CD4-positive, alpha-beta T cell (primary cell): ENCODE results near the gene NUDT16L1. TPM values are rescaled to one million over a fixed set of nuclear protein-coding genes. Genes with fewer than 3 reads are reported as not detected.

Experiments used
- ATAC-seq: fragments of 200-7000 bp; cut with Tn5 transposase; one replicate; pipeline ENCODE4 v1.10.0; 2022; ENCODE audit warnings: mild to moderate bottlenecking; ENCODE audit not compliant: poor library complexity
- CTCF ChIA-PET: fragments of 350-600 bp; sonication (Branson Sonifier 250); formaldehyde crosslinking; loops from one replicate; lab custom pipeline; 2021; ENCODE audit warnings: antibody characterized with exemption, inconsistent platforms; lab: Charles Lee
- POLR2A ChIA-PET: fragments of 350-600 bp; sonication (Branson Sonifier 250); formaldehyde crosslinking; loops from one replicate; lab custom pipeline; 2021; ENCODE audit warnings: antibody characterized with exemption, inconsistent platforms; lab: Charles Lee
- DNase-seq, 14 experiments: peaks; one replicate each; pipeline ENCODE4 v3.0.0-alpha.2; 2013 to 2020; ENCODE audit warnings: mixed read lengths in 2 of 14
- H3K27ac ChIP-seq, 2 donors: one replicate each; pipeline versions ENCODE4 v1.5.1 to v1.7.0; 2013; ENCODE audit warnings: low read length in 2 of 2, low read depth in 1 of 2, mild to moderate bottlenecking in 1 of 2
- H3K27me3 ChIP-seq, 2 experiments: 1 replicate in 1 of 2; 2 replicates in 1 of 2; pipeline versions ENCODE4 v1.6.1 to v1.7.0; 2013; ENCODE audit warnings: low read length in 2 of 2, control low read depth in 1 of 2, mild to moderate bottlenecking in 1 of 2, moderate library complexity in 1 of 2; ENCODE audit not compliant: insufficient read depth in 2 of 2, control insufficient read depth in 1 of 2
- H3K36me3 ChIP-seq: one replicate; pipeline ENCODE4 v1.6.1; 2013; ENCODE audit warnings: low read length, control low read depth; ENCODE audit not compliant: insufficient read depth
- H3K4me1 ChIP-seq: one replicate; pipeline ENCODE4 v1.6.1; 2013; ENCODE audit warnings: low read length, control low read depth; ENCODE audit not compliant: insufficient read depth
- H3K4me3 ChIP-seq: one replicate; pipeline ENCODE4 v1.5.1; 2013; ENCODE audit warnings: mild to moderate bottlenecking, low read length, moderate library complexity
- H3K9me3 ChIP-seq, 2 experiments: 1 replicate in 1 of 2; 2 replicates in 1 of 2; pipeline versions ENCODE4 v1.6.1 to v1.7.0; 2013; ENCODE audit warnings: low read length in 2 of 2, mild to moderate bottlenecking in 2 of 2, control low read depth in 1 of 2, moderate library complexity in 1 of 2; ENCODE audit not compliant: control insufficient read depth in 1 of 2, insufficient read depth in 1 of 2
- H3K27ac Mint-ChIP-seq: one replicate; pipeline ENCODE4 v1.8.0; 2020; ENCODE audit warnings: mixed read lengths
- H3K27me3 Mint-ChIP-seq: one replicate; pipeline ENCODE4 v1.8.0; 2021; ENCODE audit warnings: mixed read lengths
- H3K36me3 Mint-ChIP-seq: one replicate; pipeline ENCODE4 v1.8.0; 2021; ENCODE audit warnings: low read depth, mixed read lengths
- H3K4me1 Mint-ChIP-seq: one replicate; pipeline ENCODE4 v1.8.0; 2021; ENCODE audit warnings: low read depth, mixed read lengths
- H3K4me3 Mint-ChIP-seq: one replicate; pipeline ENCODE4 v1.8.0; 2020; ENCODE audit warnings: mild to moderate bottlenecking, mixed read lengths
- H3K9me3 Mint-ChIP-seq: one replicate; pipeline ENCODE4 v1.8.0; 2020; ENCODE audit warnings: mixed read lengths
- CTCF ChIP-seq: fragments of 200-600 bp; IDR thresholded peaks from one replicate; pipeline ENCODE4 v1.8.0; 2022; ENCODE audit warnings: antibody characterized with exemption, mild to moderate bottlenecking
- intact Hi-C, 2 experiments: fragments of 100-400 bp; cut with DNase I in 1 of 2; cut with micrococcal nuclease in 1 of 2; formaldehyde crosslinking; loops; one replicate each; pipeline versions ENCODE4 v1.15.1 to v1.9.0; 2023 to 2025; cut with DNase I, micrococcal nuclease
- total RNA-seq, 174 experiments: library from RNA in 2 of 174; stranded (reverse) in 2 of 174; gene quantifications; one replicate each; pipeline ENCODE4 v1.2.3 and lab custom pipeline; 2021 to 2026

The NUDT16L1 gene
- total RNA-seq, 2 experiments from 2014 or later = 75.2 to 78.9 TPM

GRCh38 chr16:4724661-4725270, 31.4 kb downstream of the NUDT16L1 start:
- TF ChIP-seq CTCF = no peak
- no peak overlapping the region for H3K27ac Mint-ChIP-seq
- peaks cover 50% of the 10 kb centered on the region for H3K36me3 Mint-ChIP-seq
- POLR2A ChIA-PET = interaction anchor here (1.2 kb wide), 1 partner anchor 9 kb away, joined by 3 read pairs; the partner anchor contains the start of genes ANKS3 and DNAAF8
- intact Hi-C loops = no loop called here
- Histone ChIP-seq H3K36me3 (peaks cover 47% of the 10 kb centered on the region), H3K4me3 (no peak overlapping the region), H3K27ac (no peak overlapping the region), H3K9me3 (no peaks in the 10 kb centered on the region), H3K4me1 (no peaks in the 10 kb centered on the region), H3K27me3 (no peaks in the 10 kb centered on the region)
- H3K4me3 Mint-ChIP-seq = no peak overlapping the region
- ATAC-seq = no peak
- H3K9me3 Mint-ChIP-seq = no peaks in the 10 kb centered on the region
- H3K4me1 Mint-ChIP-seq = no peaks in the 10 kb centered on the region
- H3K27me3 Mint-ChIP-seq = no peaks in the 10 kb centered on the region
- DNase-seq = no peak
- CTCF ChIA-PET = no interaction called here

- ChIA-PET CTCF (no interaction called here), POLR2A (no interaction called here)
- Mint-ChIP-seq H3K36me3 (peaks cover 60% of the 10 kb centered on the region), H3K27ac (no peak overlapping the region), H3K9me3 (no peaks in the 10 kb centered on the region), H3K27me3 (no peaks in the 10 kb centered on the region), H3K4me3 (no peak overlapping the region), H3K4me1 (peaks cover under 1% of the 10 kb centered on the region)
- Histone ChIP-seq H3K27ac (no peak overlapping the region), H3K27me3 (no peaks in the 10 kb centered on the region), H3K36me3 (peaks cover 51% of the 10 kb centered on the region), H3K4me1 (no peaks in the 10 kb centered on the region), H3K9me3 (no peaks in the 10 kb centered on the region), H3K4me3 (no peak overlapping the region)
- no peak for TF ChIP-seq CTCF
- DNase-seq = no peak
- ATAC-seq = no peak
- intact Hi-C loops = no loop called here
These were observed 33.3 kb downstream of the NUDT16L1 start for GRCh38 chr16:4726616-4727015.

GRCh38 chr16:4728676-4729075, 35.3 kb downstream of the NUDT16L1 start:
- peaks cover 6% of the 10 kb centered on the region for H3K4me1 ChIP-seq
- H3K4me3 ChIP-seq = no peak overlapping the region
- Mint-ChIP-seq H3K27ac (no peak overlapping the region), H3K27me3 (no peaks in the 10 kb centered on the region), H3K4me1 (peaks cover 16% of the 10 kb centered on the region), H3K36me3 (peaks cover 52% of the 10 kb centered on the region), H3K4me3 (no peak overlapping the region), H3K9me3 (no peaks in the 10 kb centered on the region)
- H3K36me3 ChIP-seq = peaks cover 41% of the 10 kb centered on the region
- ATAC-seq = no peak
- CTCF ChIA-PET = no interaction called here
- no peaks in the 10 kb centered on the region for H3K27me3 ChIP-seq
- intact Hi-C loops = no loop called here
- no peak for TF ChIP-seq CTCF
- POLR2A ChIA-PET = no interaction called here
- no peaks in the 10 kb centered on the region for H3K9me3 ChIP-seq
- no peak overlapping the region for H3K27ac ChIP-seq
- DNase-seq = no peak
